Mesenchymal stem cell (in vitro differentiated cells and primary cell): ENCODE results near the gene SCUBE1.
A peak's percentile ranks its signal among the peaks of the same experiment; 100 is the strongest.

Experiments used
- DNase-seq: peaks from one replicate; pipeline ENCODE4 v3.0.0-alpha.2; 2013
- H2AFZ ChIP-seq: one replicate; pipeline ENCODE4 v1.6.1; 2013; ENCODE audit warnings: low read depth, mild to moderate bottlenecking, control low read depth, inconsistent platforms, low read length, moderate library complexity
- H2AK5ac ChIP-seq: 2 replicates; pipeline ENCODE4 v1.6.1; 2013; ENCODE audit warnings: low read length, moderate library complexity, mild to moderate bottlenecking, inconsistent platforms; ENCODE audit not compliant: severe bottlenecking
- H2BK120ac ChIP-seq: one replicate; pipeline ENCODE4 v1.6.1; 2013; ENCODE audit warnings: low read depth, mild to moderate bottlenecking, inconsistent platforms, low read length, moderate library complexity
- H2BK12ac ChIP-seq, 2 experiments: one replicate each; pipeline ENCODE4 v1.6.1; 2013; ENCODE audit warnings: inconsistent platforms in 2 of 2, low read length in 2 of 2, mild to moderate bottlenecking in 2 of 2, moderate library complexity in 2 of 2, control low read depth in 1 of 2
- H2BK15ac ChIP-seq: one replicate; pipeline ENCODE4 v1.6.1; 2013; ENCODE audit warnings: mild to moderate bottlenecking, low read depth, inconsistent platforms; ENCODE audit not compliant: poor library complexity, severe bottlenecking
- H2BK5ac ChIP-seq: 2 replicates; pipeline ENCODE4 v1.6.1; 2013; ENCODE audit warnings: low read depth, mild to moderate bottlenecking, low read length, control low read depth, inconsistent platforms; ENCODE audit not compliant: poor library complexity, severe bottlenecking
- H3K14ac ChIP-seq, 2 experiments: one replicate each; pipeline ENCODE4 v1.6.1; 2013; ENCODE audit warnings: inconsistent platforms in 2 of 2, low read length in 2 of 2, control low read depth in 1 of 2, mild to moderate bottlenecking in 1 of 2, moderate library complexity in 1 of 2
- H3K18ac ChIP-seq, 2 experiments: one replicate each; pipeline ENCODE4 v1.6.1; 2013; ENCODE audit warnings: inconsistent platforms in 2 of 2, low read length in 2 of 2, control low read depth in 1 of 2, low read depth in 1 of 2, mild to moderate bottlenecking in 1 of 2
- H3K23ac ChIP-seq, 2 experiments: one replicate each; pipeline ENCODE4 v1.6.1; 2013; ENCODE audit warnings: inconsistent platforms in 2 of 2, low read length in 2 of 2, mild to moderate bottlenecking in 2 of 2, moderate library complexity in 2 of 2, control low read depth in 1 of 2
- H3K27ac ChIP-seq: 2 replicates; pipeline ENCODE4 v1.5.1; 2013; ENCODE audit warnings: mild to moderate bottlenecking, moderate library complexity, low read length, control low read depth, inconsistent platforms; ENCODE audit not compliant: poor library complexity, severe bottlenecking
- H3K27me3 ChIP-seq, 2 experiments: 2 replicates each; pipeline versions ENCODE4 v1.6.1 to v1.7.0; 2013; ENCODE audit warnings: low read length in 2 of 2, mild to moderate bottlenecking in 2 of 2, moderate library complexity in 2 of 2, control low read depth in 1 of 2, inconsistent platforms in 1 of 2; ENCODE audit not compliant: control insufficient read depth in 1 of 2, insufficient read depth in 1 of 2
- H3K36me3 ChIP-seq, 2 experiments: 2 replicates each; pipeline versions ENCODE4 v1.6.1 to v1.7.0; 2013; ENCODE audit warnings: low read length in 2 of 2, control low read depth in 1 of 2, inconsistent platforms in 1 of 2, low read depth in 1 of 2, mild to moderate bottlenecking in 1 of 2; ENCODE audit not compliant: insufficient read depth in 2 of 2, control insufficient read depth in 1 of 2
- H3K4ac ChIP-seq, 2 experiments: one replicate each; pipeline ENCODE4 v1.6.1; 2013; ENCODE audit warnings: inconsistent platforms in 2 of 2, low read length in 2 of 2, mild to moderate bottlenecking in 2 of 2, moderate library complexity in 2 of 2, control low read depth in 1 of 2, low read depth in 1 of 2
- H3K4me1 ChIP-seq: 2 replicates; pipeline ENCODE4 v1.6.1; 2013; ENCODE audit warnings: low read depth, low read length, control low read depth; ENCODE audit not compliant: control insufficient read depth, insufficient read depth
- H3K4me2 ChIP-seq: 2 replicates; pipeline ENCODE4 v1.6.1; 2013; ENCODE audit warnings: low read length, mild to moderate bottlenecking, inconsistent platforms; ENCODE audit not compliant: poor library complexity, severe bottlenecking
- H3K4me3 ChIP-seq, 2 experiments: 2 replicates each; pipeline versions ENCODE4 v1.5.1 to v1.7.0; 2013; ENCODE audit warnings: low read length in 2 of 2, mild to moderate bottlenecking in 2 of 2, control low read depth in 1 of 2, low read depth in 1 of 2; ENCODE audit not compliant: insufficient read depth in 1 of 2
- H3K79me1 ChIP-seq: replicated peaks from 2 replicates; pipeline ENCODE4 v1.6.1; 2013; ENCODE audit warnings: mild to moderate bottlenecking, control low read depth, low read length, inconsistent platforms; ENCODE audit not compliant: poor library complexity, severe bottlenecking
- H3K9ac ChIP-seq: 2 replicates; pipeline ENCODE4 v1.7.0; 2013; ENCODE audit warnings: mild to moderate bottlenecking, low read length, moderate library complexity
- H3K9me3 ChIP-seq: 2 replicates; pipeline ENCODE4 v1.7.0; 2013; ENCODE audit warnings: mild to moderate bottlenecking, low read length; ENCODE audit not compliant: control insufficient read depth
- H4K8ac ChIP-seq: one replicate; pipeline ENCODE4 v1.6.1; 2013; ENCODE audit warnings: inconsistent platforms, mild to moderate bottlenecking, low read length, moderate library complexity
- H4K91ac ChIP-seq: one replicate; pipeline ENCODE4 v1.6.1; 2013; ENCODE audit warnings: mild to moderate bottlenecking, low read length, inconsistent platforms
- WGBS: methylation state at CpG from one replicate; pipeline ENCODE4 v1.1.7; 2013; ENCODE audit warnings: mixed read lengths; 5-methylcytosine and 5-hydroxymethylcytosine counted together

SCUBE1 gene

GRCh38 chr22:43272301-43272700 lies 70.9 kb downstream of the SCUBE1 start:
- H3K27ac ChIP-seq, result no peak overlapping the region
- no peaks in the 10 kb centered on the region for H3K79me1 ChIP-seq
- no peak overlapping the region for H3K9ac ChIP-seq
- H2AFZ ChIP-seq, result no peak overlapping the region
- no peak overlapping the region for H2BK15ac ChIP-seq
- no peak overlapping the region for H3K14ac ChIP-seq
- DNase-seq, result no peak
- H3K4me2 ChIP-seq, result no peak overlapping the region
- H2BK120ac ChIP-seq, result no peak overlapping the region
- no peak overlapping the region for H3K18ac ChIP-seq
- peak overlapping the region in 1 of 2 experiments; percentile 6 for H3K4ac ChIP-seq
- peaks cover 33 to 83% of the 10 kb centered on the region in 2 experiments for H3K27me3 ChIP-seq
- peaks cover 13% of the 10 kb centered on the region for H3K4me1 ChIP-seq
- no peak overlapping the region for H3K23ac ChIP-seq
- H3K4me3 ChIP-seq, result no peak overlapping the region
- H3K36me3 ChIP-seq, result no peaks in the 10 kb centered on the region
- H2BK12ac ChIP-seq, result no peak overlapping the region
- no peak overlapping the region for H2BK5ac ChIP-seq
- H2AK5ac ChIP-seq, result no peak overlapping the region
- no peak overlapping the region for H4K91ac ChIP-seq
- no peak overlapping the region for H4K8ac ChIP-seq
- 77% methylated on average over 12 of the region's 12 CpGs for WGBS
- no peaks in the 10 kb centered on the region for H3K9me3 ChIP-seq

GRCh38 chr22:43270949-43271348 lies 72.2 kb downstream of the SCUBE1 start:
- WGBS, result 82% methylated on average over 7 of the region's 7 CpGs
- H2AFZ ChIP-seq, result no peak overlapping the region
- no peak overlapping the region for H3K27ac ChIP-seq
- no peak overlapping the region for H3K23ac ChIP-seq
- no peak overlapping the region for H3K4me3 ChIP-seq
- peaks cover 9% of the 10 kb centered on the region for H3K4me1 ChIP-seq
- H2BK5ac ChIP-seq, result no peak overlapping the region
- H2BK120ac ChIP-seq, result no peak overlapping the region
- H2BK12ac ChIP-seq, result no peak overlapping the region
- no peak overlapping the region for H3K4me2 ChIP-seq
- H2AK5ac ChIP-seq, result no peak overlapping the region
- DNase-seq, result no peak
- H3K36me3 ChIP-seq, result no peaks in the 10 kb centered on the region
- no peak overlapping the region for H3K14ac ChIP-seq
- no peak overlapping the region for H4K8ac ChIP-seq
- H2BK15ac ChIP-seq, result no peak overlapping the region
- H3K18ac ChIP-seq, result no peak overlapping the region
- no peak overlapping the region for H4K91ac ChIP-seq
- no peak overlapping the region for H3K4ac ChIP-seq
- H3K27me3 ChIP-seq, result peaks cover 46 to 90% of the 10 kb centered on the region in 2 experiments
- H3K9ac ChIP-seq, result no peak overlapping the region
- H3K79me1 ChIP-seq, result no peaks in the 10 kb centered on the region
- H3K9me3 ChIP-seq, result no peaks in the 10 kb centered on the region

- Histone ChIP-seq H4K91ac (no peak overlapping the region), H3K27me3 (peaks cover 46 to 90% of the 10 kb centered on the region in 2 experiments)
- WGBS, result 40% methylated on average over 13 of the region's 13 CpGs
Measured at GRCh38 chr22:43270314-43270908, 72.8 kb downstream of the SCUBE1 start.

GRCh38 chr22:43269646-43270045 lies 73.5 kb downstream of the SCUBE1 start:
- Histone ChIP-seq H3K79me1 (no peaks in the 10 kb centered on the region), H3K36me3 (no peaks in the 10 kb centered on the region), H2BK5ac (no peak overlapping the region), H2AK5ac (no peak overlapping the region), H3K27ac (no peak overlapping the region), H2BK12ac (no peak overlapping the region), H3K14ac (no peak overlapping the region), H2AFZ (no peak overlapping the region), H2BK120ac (no peak overlapping the region), H4K91ac (no peak overlapping the region), H2BK15ac (no peak overlapping the region), H3K4me2 (no peak overlapping the region), H3K9me3 (no peaks in the 10 kb centered on the region), H3K4me3 (no peak overlapping the region), H3K9ac (no peak overlapping the region), H3K23ac (no peak overlapping the region), H3K18ac (no peak overlapping the region), H3K27me3 (peaks cover 54 to 90% of the 10 kb centered on the region in 2 experiments), H3K4me1 (peaks cover 1% of the 10 kb centered on the region), H3K4ac (no peak overlapping the region), H4K8ac (no peak overlapping the region)
- WGBS, result 91% methylated on average over 14 of the region's 14 CpGs
- DNase-seq, result no peak

More at GRCh38 chr22:43270314-43270908, 72.8 kb downstream of the SCUBE1 start:
- Histone ChIP-seq H4K8ac (no peak overlapping the region), H3K9me3 (no peaks in the 10 kb centered on the region), H3K4me1 (peaks cover 4% of the 10 kb centered on the region), H3K4me3 (no peak overlapping the region), H3K36me3 (no peaks in the 10 kb centered on the region), H3K4ac (no peak overlapping the region), H2AFZ (no peak overlapping the region), H2BK120ac (no peak overlapping the region), H3K18ac (no peak overlapping the region), H2BK12ac (no peak overlapping the region), H3K79me1 (no peaks in the 10 kb centered on the region), H3K9ac (no peak overlapping the region), H2BK15ac (no peak overlapping the region), H2AK5ac (no peak overlapping the region), H3K4me2 (no peak overlapping the region), H2BK5ac (no peak overlapping the region), H3K23ac (no peak overlapping the region), H3K14ac (no peak overlapping the region), H3K27ac (no peak overlapping the region)
- peak; percentile 44 for DNase-seq
